IPS-11a (cell line): Measurements from ENCODE around the gene CTDSPL2.
"Not testable (repeated sequence)": the region's sequence is repeated elsewhere in the genome, so short reads cannot be mapped to it uniquely, and the experiment has no call there.

Source experiments
- H3K4me3 ChIP-seq: one replicate; pipeline ENCODE4 v1.5.1; 2013; ENCODE audit warnings: low read depth, low read length, control low read depth

CTDSPL2 gene

DNA sequence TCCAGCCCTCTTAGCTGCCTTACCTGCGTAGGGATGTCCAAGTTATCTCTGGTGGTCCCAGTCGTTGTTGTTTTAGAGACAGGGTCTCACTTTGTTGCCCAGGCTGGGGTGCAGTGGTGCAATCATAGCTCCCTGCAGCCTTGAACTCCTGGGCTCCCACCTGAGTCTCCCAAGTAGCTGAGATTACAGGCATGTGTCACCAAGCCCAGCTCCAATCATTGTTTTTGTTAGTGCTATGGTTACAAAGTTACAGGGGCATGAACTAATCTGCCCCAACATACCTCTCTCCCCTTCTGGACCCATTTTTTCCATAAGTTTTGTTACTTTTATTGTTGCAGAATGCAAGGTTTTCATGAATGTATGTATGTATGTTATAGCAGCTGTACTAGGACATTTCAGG, 54.7 kb downstream of the CTDSPL2 start:
- H3K4me3 ChIP-seq, result no peak overlapping the region

DNA sequence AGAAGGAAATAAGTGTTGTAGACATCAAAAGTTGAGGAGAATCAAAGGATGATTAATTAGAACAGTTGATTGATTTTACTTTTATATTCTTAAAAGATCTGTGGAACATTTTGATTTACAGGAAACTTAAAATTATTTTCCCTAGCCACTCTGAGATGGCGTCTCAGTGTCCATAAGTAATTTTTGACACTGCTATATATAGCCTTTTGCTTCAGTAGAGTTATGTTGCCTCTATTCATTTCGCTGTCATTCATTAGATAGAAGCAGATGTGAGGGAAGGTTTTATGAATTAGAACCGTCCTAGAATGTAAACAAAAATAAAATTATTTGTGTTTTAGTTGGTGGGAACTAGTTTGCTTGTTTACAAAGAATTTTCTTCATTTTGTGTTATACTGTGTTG, 58.5 kb downstream of the CTDSPL2 start:
- no peak overlapping the region for H3K4me3 ChIP-seq

GRCh38 chr15:44489464-44489863, 62.0 kb downstream of the CTDSPL2 start:
- H3K4me3 ChIP-seq, result no peak overlapping the region

DNA sequence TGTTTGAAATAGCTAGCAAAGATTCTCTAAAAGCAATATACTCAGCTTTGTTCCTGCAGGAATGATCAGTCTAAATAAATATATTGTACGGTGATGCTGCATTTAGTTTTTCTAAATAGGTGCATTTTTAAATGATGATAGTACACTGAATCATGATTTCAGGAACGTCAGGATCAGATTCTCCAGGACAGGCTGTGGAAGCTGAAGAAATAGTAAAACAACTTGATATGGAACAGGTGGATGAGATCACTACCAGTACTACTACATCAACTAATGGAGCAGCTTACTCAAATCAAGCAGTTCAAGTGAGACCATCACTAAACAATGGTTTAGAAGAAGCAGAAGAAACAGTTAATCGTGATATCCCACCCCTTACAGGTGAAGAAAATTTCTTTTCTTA, 63.2 kb downstream of the CTDSPL2 start:
- no peak overlapping the region for H3K4me3 ChIP-seq

GRCh38 chr15:44492040-44492439, 64.6 kb downstream of the CTDSPL2 start:
- H3K4me3 ChIP-seq, result no peak overlapping the region

- no peak overlapping the region for H3K4me3 ChIP-seq
These were observed 65.2 kb downstream of the CTDSPL2 start for GRCh38 chr15:44492672-44493071.

DNA sequence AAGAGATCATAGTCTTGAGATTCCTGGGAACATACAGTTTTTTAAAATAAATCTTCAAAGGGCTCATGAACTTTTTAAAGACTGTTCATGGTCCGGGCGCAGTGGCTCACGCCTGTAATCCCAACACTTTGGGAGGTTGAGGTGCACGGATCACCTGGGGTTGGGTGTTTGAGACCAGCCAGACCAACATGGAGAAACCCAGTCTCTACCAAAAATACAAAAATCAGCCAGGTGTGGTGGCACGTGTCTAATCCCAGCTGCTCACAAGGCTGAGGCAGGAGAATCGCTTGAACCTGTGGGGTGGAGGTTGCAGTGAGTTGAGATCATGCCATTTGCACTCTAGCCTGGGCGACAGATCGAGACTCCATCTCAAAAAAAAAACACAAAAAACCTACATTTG, 68.1 kb downstream of the CTDSPL2 start:
- H3K4me3 ChIP-seq, result no peak overlapping the region

DNA sequence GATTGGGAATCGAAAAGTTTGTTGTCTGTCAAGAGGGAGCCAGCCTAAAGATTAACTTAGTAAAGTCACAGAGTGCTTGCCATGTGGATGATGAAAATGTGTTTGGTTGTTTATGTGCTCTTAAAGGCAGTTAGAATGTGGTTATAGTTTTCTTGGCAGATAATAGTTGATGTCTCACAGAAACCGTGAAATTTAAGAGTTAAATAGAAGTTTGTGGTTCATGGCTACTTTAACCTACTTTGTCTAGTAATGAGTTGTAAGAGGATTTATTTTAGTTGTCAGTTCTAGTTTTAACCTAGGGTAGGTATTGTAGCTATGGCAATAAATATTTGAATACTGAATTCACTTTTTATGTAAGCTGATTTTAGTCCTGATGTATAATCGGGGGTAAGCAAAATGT, 73.1 kb downstream of the CTDSPL2 start:
- no peak overlapping the region for H3K4me3 ChIP-seq

GRCh38 chr15:44501768-44502366, 74.4 kb downstream of the CTDSPL2 start:
- H3K4me3 ChIP-seq, result no peak overlapping the region

GRCh38 chr15:44516436-44516835, 89.0 kb downstream of the CTDSPL2 start:
- no peak overlapping the region for H3K4me3 ChIP-seq

- H3K4me3 ChIP-seq, result no peak overlapping the region
These were observed 92.1 kb downstream of the CTDSPL2 start for GRCh38 chr15:44519537-44519936.

DNA sequence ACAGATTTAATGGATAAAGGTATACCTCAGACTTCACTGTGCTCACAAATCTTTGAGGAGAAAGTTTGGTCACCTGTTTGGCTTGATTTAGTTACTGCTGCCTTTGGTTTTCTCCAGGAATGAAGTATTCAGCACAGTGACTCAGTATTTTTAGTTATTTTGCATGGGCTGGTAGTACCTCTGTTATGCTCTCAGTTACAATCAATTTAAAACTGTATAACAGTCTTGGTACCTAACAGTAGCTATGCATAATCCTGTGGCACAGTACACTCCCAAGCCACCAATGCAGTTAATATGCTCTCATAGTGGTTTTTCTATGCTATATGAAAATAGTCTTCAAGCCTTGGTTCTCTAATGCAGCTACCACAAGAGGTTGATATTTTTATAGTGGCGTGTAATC, 97.6 kb downstream of the CTDSPL2 start:
- H3K4me3 ChIP-seq, result no peak overlapping the region

DNA sequence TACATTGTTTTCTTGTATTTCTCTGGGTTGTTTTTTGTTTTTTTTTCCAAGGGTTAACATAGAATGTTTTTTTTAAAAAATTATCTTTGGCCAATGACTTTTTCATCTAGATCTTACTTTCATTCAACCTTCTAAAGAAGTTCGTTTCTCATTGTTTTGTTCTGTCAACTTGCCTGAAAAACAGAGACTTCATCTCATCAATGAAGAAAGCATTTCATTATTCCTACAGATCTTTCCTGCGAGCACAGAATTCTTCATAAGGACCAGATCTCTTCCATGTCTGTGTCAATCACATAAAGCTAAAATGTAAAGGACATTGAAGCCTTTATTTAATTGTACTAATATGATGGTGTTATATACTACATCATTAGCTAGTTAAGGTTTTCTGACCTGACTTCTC, 99.8 kb downstream of the CTDSPL2 start:
- no peak overlapping the region for H3K4me3 ChIP-seq

DNA sequence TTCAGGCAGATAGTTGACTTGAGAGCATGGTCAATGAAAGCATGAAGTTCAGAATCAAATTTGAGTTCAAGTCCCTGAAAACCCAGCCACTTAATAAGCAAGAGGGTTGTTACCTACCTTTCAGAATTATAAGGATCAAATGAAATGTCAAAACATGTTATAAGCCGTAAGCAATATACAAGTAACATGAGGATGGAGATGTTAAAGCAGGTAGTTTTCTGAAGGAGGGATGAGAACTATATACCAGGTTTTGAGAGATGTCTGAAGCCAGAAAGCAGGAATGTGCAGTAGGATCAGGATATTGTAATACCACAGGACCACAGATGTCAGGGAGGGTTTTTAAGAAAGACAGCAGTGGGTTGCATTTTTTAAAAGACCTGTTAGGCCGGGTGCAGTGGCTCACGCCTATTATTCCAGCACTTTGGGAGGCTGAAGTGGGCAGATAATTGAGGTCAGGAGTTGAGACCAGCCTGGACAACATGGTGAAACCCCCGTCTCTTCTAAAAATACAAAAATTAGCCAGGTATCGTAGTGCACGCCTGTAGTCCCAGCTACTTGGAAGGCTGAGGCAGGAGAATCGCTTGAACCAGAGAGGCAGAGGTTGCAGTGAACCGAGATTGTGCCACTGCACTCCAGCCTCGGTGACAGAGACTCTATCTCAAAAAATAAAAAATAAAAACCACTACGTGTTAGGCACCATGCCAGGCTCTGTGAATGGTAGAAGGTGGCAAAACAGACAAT, 102.6 kb downstream of the CTDSPL2 start:
- no peak overlapping the region for H3K4me3 ChIP-seq

DNA sequence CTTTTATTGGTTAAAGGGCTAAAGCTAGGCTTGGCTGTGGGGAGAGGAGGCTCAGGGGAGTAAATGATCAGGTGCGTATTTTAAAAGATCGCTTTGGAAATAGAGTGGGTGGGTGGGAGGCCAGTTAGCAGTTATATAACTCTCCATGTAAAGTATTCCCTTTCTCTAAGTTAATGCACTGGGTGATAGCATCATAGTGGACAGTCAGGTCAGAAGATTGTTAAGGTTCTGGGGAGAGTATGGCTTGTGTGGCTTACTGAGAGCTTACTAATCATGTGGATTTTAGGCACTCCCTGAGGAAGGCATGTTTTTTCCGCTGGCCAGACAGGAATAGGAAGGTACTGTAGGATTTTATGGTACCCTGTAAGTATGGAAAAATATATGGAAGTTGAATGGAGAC, 103.2 kb downstream of the CTDSPL2 start:
- H3K4me3 ChIP-seq, result no peak overlapping the region

DNA sequence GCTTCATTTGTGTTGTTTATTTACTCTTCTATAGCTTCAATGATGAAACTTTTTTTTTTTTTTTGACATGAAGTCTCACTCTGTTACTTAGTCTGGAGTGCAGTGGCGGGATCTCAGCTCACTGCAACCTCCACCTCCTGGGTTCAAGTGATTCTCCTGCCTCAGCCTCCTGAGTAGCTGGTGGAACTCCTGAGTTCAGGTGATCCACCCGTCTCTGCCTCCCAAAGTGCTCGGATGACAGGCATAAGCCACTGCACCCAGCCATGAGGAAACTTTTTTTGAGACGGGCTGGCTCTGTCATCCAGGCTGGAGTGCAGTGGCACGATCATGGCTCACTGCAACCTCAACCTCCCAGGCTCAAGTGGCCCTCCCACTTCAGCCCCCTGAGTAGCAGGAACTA, 104.8 kb downstream of the CTDSPL2 start:
- H3K4me3 ChIP-seq, result not testable (repeated sequence)

GRCh38 chr15:44532689-44533088, 105.3 kb downstream of the CTDSPL2 start:
- no peak overlapping the region for H3K4me3 ChIP-seq

- no peak overlapping the region for H3K4me3 ChIP-seq
These were observed 107.7 kb downstream of the CTDSPL2 start for GRCh38 chr15:44535092-44535491.

GRCh38 chr15:44535523-44536301, 108.3 kb downstream of the CTDSPL2 start:
- H3K4me3 ChIP-seq, result peak overlapping the region; percentile 49

- H3K4me3 ChIP-seq, result peak overlapping the region; percentile 49
These were observed 109.0 kb downstream of the CTDSPL2 start for GRCh38 chr15:44536302-44536961.

DNA sequence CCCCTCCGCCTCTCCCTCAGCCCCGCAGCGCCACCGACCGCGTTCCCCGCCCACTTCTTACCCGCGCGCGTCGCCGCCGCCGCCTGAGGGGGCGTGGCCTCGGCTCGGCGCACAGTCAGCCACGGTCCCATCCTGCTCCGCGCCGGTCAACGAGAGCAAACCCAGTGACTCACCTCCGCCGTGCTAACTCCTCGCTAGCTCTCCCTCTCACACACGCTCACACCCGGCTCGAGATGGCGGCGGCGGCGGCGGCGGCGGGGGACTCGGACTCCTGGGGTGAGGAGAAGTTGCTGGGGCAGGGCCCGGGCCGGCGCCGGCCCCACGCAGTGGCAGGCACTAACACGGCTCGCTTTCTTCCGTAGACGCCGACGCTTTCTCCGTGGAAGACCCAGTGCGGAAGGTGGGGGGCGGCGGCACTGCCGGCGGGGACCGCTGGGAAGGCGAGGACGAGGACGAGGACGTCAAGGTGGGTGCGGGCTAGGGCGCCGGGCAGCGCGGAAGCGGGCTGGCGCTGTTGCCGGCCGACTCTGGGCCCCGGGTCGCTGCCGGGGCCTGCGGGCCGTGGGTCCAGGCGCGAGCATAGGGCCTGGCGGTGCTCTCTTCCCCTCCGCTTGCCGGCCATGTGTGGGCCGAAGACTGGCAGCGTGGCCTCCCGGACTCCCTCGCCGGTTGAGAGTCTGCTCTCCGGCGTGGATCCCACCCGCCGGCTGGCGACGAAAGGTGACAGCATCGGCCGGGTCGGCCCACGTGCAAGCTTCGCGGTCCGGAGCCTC, 109.7 kb downstream of the CTDSPL2 start, which contains the start of gene EIF3J:
EIF3J (plus strand) TSS at position 186 of the 773 bp plus-strand sequence; CDS start at position 234, 48 bp downstream.
- peak within 1 kb of the TSS; percentile 88 for H3K4me3 ChIP-seq
